ENCODE results near the gene WWOX. TPM values are rescaled to one million over a fixed set of nuclear protein-coding genes. Genes with fewer than 3 reads are reported as not detected.

The WWOX gene
- polyA plus RNA-seq, 1 donor from 2014 or later, result 25.6 TPM

GRCh38 chr16:78284326-78284725 is 184.9 kb downstream of the WWOX start:
- no peaks in the 10 kb centered on the region for H4K20me1 ChIP-seq (ENCODE audit: insufficient read depth)
- no peak overlapping the region for H2AFZ ChIP-seq (ENCODE audit: low read depth, low read length)
- no peak overlapping the region for H3K27ac ChIP-seq (ENCODE audit: low read length)
- H3F3A ChIP-seq (ENCODE audit: insufficient read depth, low read length, poor library complexity, severe bottlenecking), result no peaks in the 10 kb centered on the region
- no peak overlapping the region for H3K9ac ChIP-seq (ENCODE audit: low read length)
- TF ChIP-seq MXI1 (conservative IDR thresholded peaks at IDR 0.05; ENCODE audit: poor library complexity, severe bottlenecking) (no peak), SMC3 (conservative IDR thresholded peaks at IDR 0.05; ENCODE audit: poor library complexity) (no peak), EP300 (conservative IDR thresholded peaks at IDR 0.05; ENCODE audit: poor library complexity, severe bottlenecking) (no peak), TAF1 (IDR thresholded peaks at IDR 0.05; ENCODE audit: low read depth) (no peak), RAD21 (conservative IDR thresholded peaks at IDR 0.05) (no peak), CTCF (IDR thresholded peaks at IDR 0.05; ENCODE audit: poor library complexity, severe bottlenecking) (no peak), EZH2 (IDR thresholded peaks at IDR 0.05; ENCODE audit: borderline replicate concordance, insufficient read depth, low read length, poor library complexity, severe bottlenecking) (no peak), REST (IDR thresholded peaks at IDR 0.05; ENCODE audit: borderline replicate concordance) (no peak), POLR2AphosphoS5 (IDR thresholded peaks at IDR 0.05) (no peak)
- no peaks in the 10 kb centered on the region for H3K79me2 ChIP-seq (replicated peaks; ENCODE audit: insufficient read depth, low read length)
- H3K4me3 ChIP-seq (ENCODE audit: low read length), result no peak overlapping the region
- no peak overlapping the region for H3K4me2 ChIP-seq (ENCODE audit: low read length)
- H3K9me3 ChIP-seq (ENCODE audit: low read length), result no peaks in the 10 kb centered on the region
- H3K27me3 ChIP-seq (ENCODE audit: insufficient read depth, low read depth, low read length), result no peaks in the 10 kb centered on the region
- no peaks in the 10 kb centered on the region for H3K36me3 ChIP-seq (ENCODE audit: insufficient read depth, low read length)
- H3K9me2 ChIP-seq (ENCODE audit: insufficient read depth, low read length), result no peaks in the 10 kb centered on the region

- Histone ChIP-seq H3K36me3 (ENCODE audit: insufficient read depth, low read length) (no peaks in the 10 kb centered on the region), H2AFZ (ENCODE audit: low read depth, low read length) (no peak overlapping the region), H3K4me3 (ENCODE audit: low read length) (no peak overlapping the region), H4K20me1 (ENCODE audit: insufficient read depth) (no peaks in the 10 kb centered on the region), H3F3A (ENCODE audit: insufficient read depth, low read length, poor library complexity, severe bottlenecking) (no peaks in the 10 kb centered on the region), H3K9me2 (ENCODE audit: insufficient read depth, low read length) (no peaks in the 10 kb centered on the region), H3K4me2 (ENCODE audit: low read length) (no peak overlapping the region), H3K27ac (ENCODE audit: low read length) (no peak overlapping the region), H3K79me2 (replicated peaks; ENCODE audit: insufficient read depth, low read length) (no peaks in the 10 kb centered on the region), H3K9ac (ENCODE audit: low read length) (no peak overlapping the region), H3K27me3 (ENCODE audit: insufficient read depth, low read depth, low read length) (no peaks in the 10 kb centered on the region), H3K9me3 (ENCODE audit: low read length) (no peaks in the 10 kb centered on the region)
- TF ChIP-seq RAD21 (conservative IDR thresholded peaks at IDR 0.05) (no peak), POLR2AphosphoS5 (IDR thresholded peaks at IDR 0.05) (no peak), TAF1 (IDR thresholded peaks at IDR 0.05; ENCODE audit: low read depth) (no peak), EZH2 (IDR thresholded peaks at IDR 0.05; ENCODE audit: borderline replicate concordance, insufficient read depth, low read length, poor library complexity, severe bottlenecking) (no peak), SMC3 (conservative IDR thresholded peaks at IDR 0.05; ENCODE audit: poor library complexity) (no peak), EP300 (conservative IDR thresholded peaks at IDR 0.05; ENCODE audit: poor library complexity, severe bottlenecking) (no peak), REST (IDR thresholded peaks at IDR 0.05; ENCODE audit: borderline replicate concordance) (no peak), MXI1 (conservative IDR thresholded peaks at IDR 0.05; ENCODE audit: poor library complexity, severe bottlenecking) (no peak), CTCF (IDR thresholded peaks at IDR 0.05; ENCODE audit: poor library complexity, severe bottlenecking) (no peak)
These were observed 185.5 kb downstream of the WWOX start for GRCh38 chr16:78284957-78285434.

Measured in neural cell (in vitro differentiated cells).